SK-N-SH (cell line): ENCODE data around the gene PEBP1. TPM values are rescaled to one million over a fixed set of nuclear protein-coding genes. Genes with fewer than 3 reads are reported as not detected.

ENCODE experiments used
- CTCF ChIA-PET: fragments of 300-600, 350-600 bp; formaldehyde crosslinking; extraction: SDS; loops from one replicate; lab custom pipeline; 2021; lab: Yijun Ruan, JAX
- POLR2A ChIA-PET: fragments of 350-600 bp; sonication (Branson Sonifier 250); formaldehyde crosslinking; extraction: SDS; loops from one replicate; lab custom pipeline; 2020; ENCODE audit warnings: antibody characterized with exemption, inconsistent platforms; lab: Yijun Ruan, JAX
- DNase-seq: peaks from one replicate; pipeline ENCODE4 v3.0.0; 2012
- H2AFZ ChIP-seq: fragments of 200-600 bp; sonication (generic); 2 replicates; pipeline ENCODE4 v1.8.1; 2016; ENCODE audit warnings: antibody characterized with exemption, mild to moderate bottlenecking, low read depth
- H3F3A ChIP-seq: fragments of 200-600 bp; sonication (generic); replicated peaks from 2 replicates; pipeline ENCODE3; 2016; ENCODE audit warnings: antibody characterized with exemption, mild to moderate bottlenecking; ENCODE audit not compliant: insufficient read depth
- H3K27ac ChIP-seq, 2 experiments: fragments of 200-500 bp in 1 of 2; fragments of 200-600 bp in 1 of 2; sonication (Bioruptor generic) in 1 of 2; sonication (generic), shearing (Covaris generic) in 1 of 2; 2 replicates each; pipeline versions ENCODE4 v1.5.1 to v1.6.1; 2014 to 2016; ENCODE audit warnings: low read depth in 2 of 2, inconsistent platforms in 1 of 2, low read length in 1 of 2, mild to moderate bottlenecking in 1 of 2, mixed read lengths in 1 of 2
- H3K27me3 ChIP-seq: fragments of 200-600 bp; sonication (generic), shearing (Covaris generic); 2 replicates; pipeline ENCODE4 v1.6.1; 2016; ENCODE audit warnings: mixed run types; ENCODE audit not compliant: insufficient read depth
- H3K36me3 ChIP-seq, 2 experiments: fragments of 200-500 bp in 1 of 2; fragments of 200-600 bp in 1 of 2; sonication (Bioruptor generic) in 1 of 2; sonication (generic) in 1 of 2; replicated peaks in 1 of 2; 2 replicates each; pipeline versions ENCODE3 to v1.5.1; 2014 to 2016; ENCODE audit warnings: low read length in 1 of 2, mild to moderate bottlenecking in 1 of 2; ENCODE audit not compliant: insufficient read depth in 2 of 2, control insufficient read depth in 1 of 2
- H3K4me1 ChIP-seq, 2 experiments: fragments of 200-500 bp in 1 of 2; fragments of 200-600 bp in 1 of 2; sonication (Bioruptor generic) in 1 of 2; sonication (generic), shearing (Covaris generic) in 1 of 2; 2 replicates each; pipeline versions ENCODE4 v1.5.1 to v1.6.1; 2014 to 2016; ENCODE audit warnings: low read depth in 1 of 2, low read length in 1 of 2, mixed run types in 1 of 2; ENCODE audit not compliant: insufficient read depth in 2 of 2, control insufficient read depth in 1 of 2
- H3K4me2 ChIP-seq: fragments of 200-600 bp; sonication (generic), shearing (Covaris generic); 2 replicates; pipeline ENCODE4 v1.6.1; 2017; ENCODE audit warnings: mixed run types
- H3K4me3 ChIP-seq, 2 experiments: fragments of 200-500 bp in 1 of 2; fragments of 200-600 bp in 1 of 2; sonication (Bioruptor generic) in 1 of 2; sonication (generic), shearing (Covaris generic) in 1 of 2; 2 replicates each; pipeline versions ENCODE4 v1.5.1 to v1.8.1; 2014 to 2016; ENCODE audit warnings: low read depth in 2 of 2, inconsistent platforms in 1 of 2, low read length in 1 of 2, mild to moderate bottlenecking in 1 of 2, mixed read lengths in 1 of 2, moderate library complexity in 1 of 2
- H3K79me2 ChIP-seq: fragments of 200-600 bp; sonication (generic); 2 replicates; pipeline ENCODE4 v1.8.1; 2017; ENCODE audit warnings: mild to moderate bottlenecking; ENCODE audit not compliant: insufficient read depth
- H3K9ac ChIP-seq: fragments of 200-600 bp; sonication (generic); 2 replicates; pipeline ENCODE4 v1.6.1; 2017; ENCODE audit warnings: mixed run types
- H3K9me2 ChIP-seq: fragments of 200-600 bp; sonication (generic); 2 replicates; pipeline ENCODE4 v1.6.1; 2017; ENCODE audit warnings: mixed run types
- H3K9me3 ChIP-seq: fragments of 200-600 bp; sonication (generic); 2 replicates; pipeline ENCODE4 v1.6.1; 2017; ENCODE audit warnings: mixed run types, mild to moderate bottlenecking, moderate library complexity
- H4K20me1 ChIP-seq: fragments of 200-600 bp; sonication (generic); 2 replicates; pipeline ENCODE4 v1.6.1; 2017; ENCODE audit warnings: mild to moderate bottlenecking, mixed run types; ENCODE audit not compliant: insufficient read depth
- ELF1 ChIP-seq: IDR thresholded peaks from 2 replicates; pipeline ENCODE4 v1.4.0; 2012
- EZH2phosphoT487 ChIP-seq: fragments of 200-600 bp; sonication (generic); IDR thresholded peaks from 2 replicates; pipeline ENCODE4 v1.6.1; 2017; ENCODE audit warnings: low read depth, mixed run types, mild to moderate bottlenecking, antibody characterized with exemption, moderate library complexity, borderline replicate concordance
- FOXM1 ChIP-seq: IDR thresholded peaks from 2 replicates; pipeline ENCODE4 v1.4.0; 2012; ENCODE audit warnings: low read depth, mild to moderate bottlenecking
- JUND ChIP-seq: IDR thresholded peaks from 2 replicates; pipeline ENCODE4 v1.4.0; 2012
- MEF2A ChIP-seq: IDR thresholded peaks from 2 replicates; pipeline ENCODE4 v1.4.0; 2012; ENCODE audit warnings: low read depth, borderline replicate concordance
- RCOR1 ChIP-seq: fragments of 150-350 bp; IDR thresholded peaks from 2 replicates; pipeline ENCODE4 v1.6.1; 2017; ENCODE audit warnings: antibody characterized with exemption, low read length
- SMC3 ChIP-seq: IDR thresholded peaks from 2 replicates; pipeline ENCODE4 v1.6.1; 2012; ENCODE audit warnings: low read depth, low read length, improper control_type of control experiment
- WGBS: methylation state at CpG from one replicate; pipeline ENCODE4 v1.1.6; 2017; ENCODE audit warnings: low lambda C conversion rate; 5-methylcytosine and 5-hydroxymethylcytosine counted together
- polyA plus RNA-seq, 3 experiments: library from polyadenylated mRNA; depleted of rRNA; stranded (reverse); fragments of >200 nt; gene quantifications; 2 replicates each; pipeline ENCODE4 v1.2.3, GENCODE V29; 2012
- TF ChIP-seq, protein P1 (sequence below): IDR thresholded peaks from 2 replicates; pipeline ENCODE4 v1.4.0; 2012; ENCODE audit warnings: low read depth, borderline replicate concordance
- TF ChIP-seq, protein P2 (sequence below): IDR thresholded peaks from 2 replicates; pipeline ENCODE4 v1.6.1; 2012; ENCODE audit warnings: mild to moderate bottlenecking, low read depth, low read length, moderate library complexity

The PEBP1 gene
- polyA plus RNA-seq, 1 of the 3 experiments (the other 2 are of a cell fraction), result 219 TPM

DNA sequence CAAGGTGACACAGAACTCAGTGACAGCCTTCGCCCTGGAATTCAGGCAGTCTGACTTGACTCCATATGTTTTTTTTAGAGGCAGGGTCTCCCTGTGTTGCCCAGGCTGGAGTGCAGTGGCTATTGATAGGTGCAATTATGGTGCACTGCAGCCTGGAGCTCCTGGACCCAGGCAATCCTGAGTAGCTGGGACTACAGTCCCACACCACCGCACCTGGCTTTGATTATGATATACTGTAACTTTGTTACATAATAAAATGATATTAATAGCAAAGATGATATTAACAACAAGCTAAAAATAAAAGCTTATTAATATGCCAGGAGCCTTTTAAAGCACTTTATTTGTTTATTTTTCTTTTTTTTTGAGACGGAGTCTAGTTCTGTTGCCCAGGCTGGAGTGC, 41.9 kb upstream of the PEBP1 start:
- no peak for TF ChIP-seq SMC3
- no peak for TF ChIP-seq MEF2A
- no peak for TF ChIP-seq RCOR1
- Histone ChIP-seq H4K20me1 (no peaks in the 10 kb centered on the region), H2AFZ (no peak overlapping the region), H3K4me1 (peaks cover 0 to 3% of the 10 kb centered on the region in 2 experiments; a peak in 1 of 4 replicates), H3K4me2 (no peak overlapping the region), H3K27ac (no peak overlapping the region), H3K9me3 (no peaks in the 10 kb centered on the region), H3K9ac (no peak overlapping the region), H3F3A (no peaks in the 10 kb centered on the region), H3K36me3 (peaks cover 0 to 4% of the 10 kb centered on the region in 2 experiments), H3K4me3 (no peak overlapping the region), H3K79me2 (peaks cover 4% of the 10 kb centered on the region; the same call in 1 of the 2 replicates), H3K9me2 (no peaks in the 10 kb centered on the region), H3K27me3 (no peaks in the 10 kb centered on the region)
- ChIA-PET POLR2A (interaction anchor here (0.6 kb wide), 2 partner anchors 11 to 15 kb away, joined by 3 read pairs; no protein-coding TSS in a partner anchor), CTCF (interaction anchor here (0.7 kb wide), 1 partner anchor 255 kb away, joined by 3 read pairs; no protein-coding TSS in a partner anchor)
- no peak for DNase-seq
- WGBS, result 89% methylated on average over 3 of the region's 3 CpGs

DNA sequence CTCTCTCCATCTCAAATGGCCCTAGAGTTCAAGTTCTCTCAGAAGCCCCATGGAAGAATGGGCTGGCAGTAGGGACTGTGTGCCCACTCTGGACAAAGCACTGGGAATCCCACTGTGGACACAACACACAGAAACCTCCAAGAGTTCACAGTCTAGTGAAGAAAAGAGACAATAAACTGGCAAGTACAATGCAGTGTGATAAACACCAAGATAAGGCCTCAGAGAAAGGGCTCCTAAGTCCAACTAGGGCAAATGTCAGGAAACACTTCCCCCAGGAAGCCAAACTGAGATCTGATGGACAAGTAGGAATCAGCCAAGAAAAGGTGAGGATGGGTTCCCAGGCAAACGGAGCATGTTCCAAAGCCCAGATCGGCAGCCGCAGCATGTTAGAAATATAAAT, 37.5 kb upstream of the PEBP1 start:
- Histone ChIP-seq H3K9me3 (no peaks in the 10 kb centered on the region), H3K79me2 (peaks cover 23% of the 10 kb centered on the region), H3F3A (peaks cover 3% of the 10 kb centered on the region), H3K9ac (no peak overlapping the region), H2AFZ (no peak overlapping the region), H3K36me3 (peaks cover 0 to 5% of the 10 kb centered on the region in 2 experiments), H3K27ac (no peak overlapping the region), H4K20me1 (no peaks in the 10 kb centered on the region), H3K4me2 (no peak overlapping the region), H3K4me1 (peaks cover 0 to 11% of the 10 kb centered on the region in 2 experiments; a peak in 1 of 4 replicates), H3K27me3 (no peaks in the 10 kb centered on the region), H3K4me3 (no peak overlapping the region), H3K9me2 (no peaks in the 10 kb centered on the region)
- POLR2A ChIA-PET, result no interaction called here
- WGBS, result 100% methylated on average over 3 of the region's 3 CpGs
- CTCF ChIA-PET, result interaction anchor here (1.0 kb wide), 2 partner anchors 22 to 32 kb away, joined by 3 read pairs; no protein-coding TSS in a partner anchor
- TF ChIP-seq ELF1 (no peak), FOXM1 (no peak), JUND (no peak), EZH2phosphoT487 (no peak)
- TF ChIP-seq, protein P1, sequence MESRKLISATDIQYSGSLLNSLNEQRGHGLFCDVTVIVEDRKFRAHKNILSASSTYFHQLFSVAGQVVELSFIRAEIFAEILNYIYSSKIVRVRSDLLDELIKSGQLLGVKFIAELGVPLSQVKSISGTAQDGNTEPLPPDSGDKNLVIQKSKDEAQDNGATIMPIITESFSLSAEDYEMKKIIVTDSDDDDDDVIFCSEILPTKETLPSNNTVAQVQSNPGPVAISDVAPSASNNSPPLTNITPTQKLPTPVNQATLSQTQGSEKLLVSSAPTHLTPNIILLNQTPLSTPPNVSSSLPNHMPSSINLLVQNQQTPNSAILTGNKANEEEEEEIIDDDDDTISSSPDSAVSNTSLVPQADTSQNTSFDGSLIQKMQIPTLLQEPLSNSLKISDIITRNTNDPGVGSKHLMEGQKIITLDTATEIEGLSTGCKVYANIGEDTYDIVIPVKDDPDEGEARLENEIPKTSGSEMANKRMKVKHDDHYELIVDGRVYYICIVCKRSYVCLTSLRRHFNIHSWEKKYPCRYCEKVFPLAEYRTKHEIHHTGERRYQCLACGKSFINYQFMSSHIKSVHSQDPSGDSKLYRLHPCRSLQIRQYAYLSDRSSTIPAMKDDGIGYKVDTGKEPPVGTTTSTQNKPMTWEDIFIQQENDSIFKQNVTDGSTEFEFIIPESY, result no peak
- TF ChIP-seq, protein P2, sequence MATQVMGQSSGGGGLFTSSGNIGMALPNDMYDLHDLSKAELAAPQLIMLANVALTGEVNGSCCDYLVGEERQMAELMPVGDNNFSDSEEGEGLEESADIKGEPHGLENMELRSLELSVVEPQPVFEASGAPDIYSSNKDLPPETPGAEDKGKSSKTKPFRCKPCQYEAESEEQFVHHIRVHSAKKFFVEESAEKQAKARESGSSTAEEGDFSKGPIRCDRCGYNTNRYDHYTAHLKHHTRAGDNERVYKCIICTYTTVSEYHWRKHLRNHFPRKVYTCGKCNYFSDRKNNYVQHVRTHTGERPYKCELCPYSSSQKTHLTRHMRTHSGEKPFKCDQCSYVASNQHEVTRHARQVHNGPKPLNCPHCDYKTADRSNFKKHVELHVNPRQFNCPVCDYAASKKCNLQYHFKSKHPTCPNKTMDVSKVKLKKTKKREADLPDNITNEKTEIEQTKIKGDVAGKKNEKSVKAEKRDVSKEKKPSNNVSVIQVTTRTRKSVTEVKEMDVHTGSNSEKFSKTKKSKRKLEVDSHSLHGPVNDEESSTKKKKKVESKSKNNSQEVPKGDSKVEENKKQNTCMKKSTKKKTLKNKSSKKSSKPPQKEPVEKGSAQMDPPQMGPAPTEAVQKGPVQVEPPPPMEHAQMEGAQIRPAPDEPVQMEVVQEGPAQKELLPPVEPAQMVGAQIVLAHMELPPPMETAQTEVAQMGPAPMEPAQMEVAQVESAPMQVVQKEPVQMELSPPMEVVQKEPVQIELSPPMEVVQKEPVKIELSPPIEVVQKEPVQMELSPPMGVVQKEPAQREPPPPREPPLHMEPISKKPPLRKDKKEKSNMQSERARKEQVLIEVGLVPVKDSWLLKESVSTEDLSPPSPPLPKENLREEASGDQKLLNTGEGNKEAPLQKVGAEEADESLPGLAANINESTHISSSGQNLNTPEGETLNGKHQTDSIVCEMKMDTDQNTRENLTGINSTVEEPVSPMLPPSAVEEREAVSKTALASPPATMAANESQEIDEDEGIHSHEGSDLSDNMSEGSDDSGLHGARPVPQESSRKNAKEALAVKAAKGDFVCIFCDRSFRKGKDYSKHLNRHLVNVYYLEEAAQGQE, result no peak
- DNase-seq, result no peak
